ENCODE measurements around the gene POLL.

POLL gene

GRCh38 chr10:101557541-101557940 is 30.5 kb downstream of the POLL start:
- peaks cover 20% of the 10 kb centered on the region for H3K36me3 ChIP-seq (ENCODE audit: control insufficient read depth, insufficient read depth, low read length)
- WGBS, 2 experiments (ENCODE audit: insufficient coverage in 2 of 2): 100% methylated on average over 2 of the region's 2 CpGs; no CpG with 5 or more reads in 1 of the 2 experiments
- H3K4me3 ChIP-seq (ENCODE audit: extremely low read depth, insufficient read depth, low read length, poor library complexity, severe bottlenecking): no peak overlapping the region
- H3K27ac ChIP-seq (ENCODE audit: low read depth, low read length, severe bottlenecking): no peak overlapping the region
- H3K4me1 ChIP-seq (ENCODE audit: control insufficient read depth, insufficient read depth, low read length, poor library complexity, severe bottlenecking): peaks cover 7% of the 10 kb centered on the region
- no peaks in the 10 kb centered on the region for H3K9me3 ChIP-seq (ENCODE audit: control insufficient read depth, low read length)

GRCh38 chr10:101552442-101552841 is 35.6 kb downstream of the POLL start:
- Histone ChIP-seq H3K36me3 (ENCODE audit: control insufficient read depth, insufficient read depth, low read length) (peaks cover 35% of the 10 kb centered on the region), H3K27ac (ENCODE audit: low read depth, low read length, severe bottlenecking) (no peak overlapping the region), H3K9me3 (ENCODE audit: control insufficient read depth, low read length) (no peaks in the 10 kb centered on the region), H3K4me3 (ENCODE audit: extremely low read depth, insufficient read depth, low read length, poor library complexity, severe bottlenecking) (no peak overlapping the region), H3K4me1 (ENCODE audit: control insufficient read depth, insufficient read depth, low read length, poor library complexity, severe bottlenecking) (no peaks in the 10 kb centered on the region)
- 94 to 100% methylated on average over 3 of the region's 3 CpGs for WGBS, 2 experiments (ENCODE audit: insufficient coverage in 2 of 2)

GRCh38 chr10:101550965-101551364 is 37.1 kb downstream of the POLL start:
- H3K9me3 ChIP-seq (ENCODE audit: control insufficient read depth, low read length): no peaks in the 10 kb centered on the region
- 90 to 92% methylated on average over 2 of the region's 2 CpGs for WGBS, 2 experiments (ENCODE audit: insufficient coverage in 2 of 2)
- peaks cover 35% of the 10 kb centered on the region for H3K36me3 ChIP-seq (ENCODE audit: control insufficient read depth, insufficient read depth, low read length)
- H3K4me3 ChIP-seq (ENCODE audit: extremely low read depth, insufficient read depth, low read length, poor library complexity, severe bottlenecking): no peak overlapping the region
- H3K4me1 ChIP-seq (ENCODE audit: control insufficient read depth, insufficient read depth, low read length, poor library complexity, severe bottlenecking): no peaks in the 10 kb centered on the region
- no peak overlapping the region for H3K27ac ChIP-seq (ENCODE audit: low read depth, low read length, severe bottlenecking)

- H3K4me1 ChIP-seq (ENCODE audit: control insufficient read depth, insufficient read depth, low read length, poor library complexity, severe bottlenecking): no peaks in the 10 kb centered on the region
- peaks cover 4% of the 10 kb centered on the region for H3K36me3 ChIP-seq (ENCODE audit: control insufficient read depth, insufficient read depth, low read length)
- H3K27ac ChIP-seq (ENCODE audit: low read depth, low read length, severe bottlenecking): no peak overlapping the region
- H3K9me3 ChIP-seq (ENCODE audit: control insufficient read depth, low read length): no peaks in the 10 kb centered on the region
- H3K4me3 ChIP-seq (ENCODE audit: extremely low read depth, insufficient read depth, low read length, poor library complexity, severe bottlenecking): no peak overlapping the region
These were observed 42.2 kb downstream of the POLL start for GRCh38 chr10:101545898-101546297.

GRCh38 chr10:101538446-101538845 is 49.6 kb downstream of the POLL start:
- Histone ChIP-seq H3K9me3 (ENCODE audit: control insufficient read depth, low read length) (no peaks in the 10 kb centered on the region), H3K4me3 (ENCODE audit: extremely low read depth, insufficient read depth, low read length, poor library complexity, severe bottlenecking) (no peak overlapping the region), H3K36me3 (ENCODE audit: control insufficient read depth, insufficient read depth, low read length) (peaks cover 23% of the 10 kb centered on the region), H3K4me1 (ENCODE audit: control insufficient read depth, insufficient read depth, low read length, poor library complexity, severe bottlenecking) (peaks cover 11% of the 10 kb centered on the region), H3K27ac (ENCODE audit: low read depth, low read length, severe bottlenecking) (no peak overlapping the region)
- 84 to 100% methylated on average over 2 of the region's 2 CpGs for WGBS, 2 experiments (ENCODE audit: insufficient coverage in 2 of 2)

GRCh38 chr10:101536800-101537199 is 51.3 kb downstream of the POLL start:
- peaks cover 11% of the 10 kb centered on the region for H3K4me1 ChIP-seq (ENCODE audit: control insufficient read depth, insufficient read depth, low read length, poor library complexity, severe bottlenecking)
- no peak overlapping the region for H3K27ac ChIP-seq (ENCODE audit: low read depth, low read length, severe bottlenecking)
- H3K4me3 ChIP-seq (ENCODE audit: extremely low read depth, insufficient read depth, low read length, poor library complexity, severe bottlenecking): no peak overlapping the region
- no peaks in the 10 kb centered on the region for H3K9me3 ChIP-seq (ENCODE audit: control insufficient read depth, low read length)
- peaks cover 30% of the 10 kb centered on the region for H3K36me3 ChIP-seq (ENCODE audit: control insufficient read depth, insufficient read depth, low read length)

GRCh38 chr10:101535949-101536348 is 52.1 kb downstream of the POLL start:
- Histone ChIP-seq H3K36me3 (ENCODE audit: control insufficient read depth, insufficient read depth, low read length) (peaks cover 30% of the 10 kb centered on the region), H3K9me3 (ENCODE audit: control insufficient read depth, low read length) (no peaks in the 10 kb centered on the region), H3K4me1 (ENCODE audit: control insufficient read depth, insufficient read depth, low read length, poor library complexity, severe bottlenecking) (peaks cover 11% of the 10 kb centered on the region), H3K4me3 (ENCODE audit: extremely low read depth, insufficient read depth, low read length, poor library complexity, severe bottlenecking) (no peak overlapping the region), H3K27ac (ENCODE audit: low read depth, low read length, severe bottlenecking) (no peak overlapping the region)
- WGBS, 2 experiments (ENCODE audit: insufficient coverage in 2 of 2): 33 to 80% methylated on average over 1 to 2 of the region's 4 CpGs

GRCh38 chr10:101529725-101530553 is 58.1 kb downstream of the POLL start:
- WGBS, 2 experiments (ENCODE audit: insufficient coverage in 2 of 2): 66 to 77% methylated on average over 4 of the region's 4 CpGs
- peaks cover 23% of the 10 kb centered on the region for H3K4me1 ChIP-seq (ENCODE audit: control insufficient read depth, insufficient read depth, low read length, poor library complexity, severe bottlenecking)
- H3K9me3 ChIP-seq (ENCODE audit: control insufficient read depth, low read length): no peaks in the 10 kb centered on the region
- no peak overlapping the region for H3K27ac ChIP-seq (ENCODE audit: low read depth, low read length, severe bottlenecking)
- peaks cover 15% of the 10 kb centered on the region for H3K36me3 ChIP-seq (ENCODE audit: control insufficient read depth, insufficient read depth, low read length)
- no peak overlapping the region for H3K4me3 ChIP-seq (ENCODE audit: extremely low read depth, insufficient read depth, low read length, poor library complexity, severe bottlenecking)

GRCh38 chr10:101529207-101529606 is 58.9 kb downstream of the POLL start:
- no peak overlapping the region for H3K4me3 ChIP-seq (ENCODE audit: extremely low read depth, insufficient read depth, low read length, poor library complexity, severe bottlenecking)
- H3K4me1 ChIP-seq (ENCODE audit: control insufficient read depth, insufficient read depth, low read length, poor library complexity, severe bottlenecking): peaks cover 23% of the 10 kb centered on the region
- H3K36me3 ChIP-seq (ENCODE audit: control insufficient read depth, insufficient read depth, low read length): peaks cover 10% of the 10 kb centered on the region
- H3K27ac ChIP-seq (ENCODE audit: low read depth, low read length, severe bottlenecking): peak overlapping the region; percentile 4
- no CpG with 5 or more reads among the region's 1 CpG for WGBS, 2 experiments (ENCODE audit: insufficient coverage in 2 of 2)
- no peaks in the 10 kb centered on the region for H3K9me3 ChIP-seq (ENCODE audit: control insufficient read depth, low read length)

All from mesodermal cell (in vitro differentiated cells).